ENCODE measurements around the gene CNR2.

DNA sequence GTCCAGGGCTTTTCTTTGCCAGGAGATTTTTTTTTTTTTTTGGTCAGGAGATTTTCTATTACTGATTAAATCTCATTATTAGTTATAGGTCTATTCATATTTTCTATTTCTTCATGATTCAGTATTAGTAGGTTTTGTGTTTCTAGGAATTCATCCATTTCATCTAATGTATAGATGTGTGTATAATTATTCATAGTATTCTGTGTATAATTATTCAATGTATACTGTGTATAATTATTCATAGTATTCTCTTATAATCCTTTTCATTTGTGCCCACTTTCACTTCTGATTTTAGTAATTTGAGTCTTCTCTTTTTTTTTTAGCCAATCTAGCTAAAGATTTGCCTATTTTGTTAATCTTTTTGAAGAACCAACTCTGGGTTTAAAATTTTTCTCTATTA is 34.2 kb upstream of the CNR2 start:
- TF ChIP-seq, protein P1, sequence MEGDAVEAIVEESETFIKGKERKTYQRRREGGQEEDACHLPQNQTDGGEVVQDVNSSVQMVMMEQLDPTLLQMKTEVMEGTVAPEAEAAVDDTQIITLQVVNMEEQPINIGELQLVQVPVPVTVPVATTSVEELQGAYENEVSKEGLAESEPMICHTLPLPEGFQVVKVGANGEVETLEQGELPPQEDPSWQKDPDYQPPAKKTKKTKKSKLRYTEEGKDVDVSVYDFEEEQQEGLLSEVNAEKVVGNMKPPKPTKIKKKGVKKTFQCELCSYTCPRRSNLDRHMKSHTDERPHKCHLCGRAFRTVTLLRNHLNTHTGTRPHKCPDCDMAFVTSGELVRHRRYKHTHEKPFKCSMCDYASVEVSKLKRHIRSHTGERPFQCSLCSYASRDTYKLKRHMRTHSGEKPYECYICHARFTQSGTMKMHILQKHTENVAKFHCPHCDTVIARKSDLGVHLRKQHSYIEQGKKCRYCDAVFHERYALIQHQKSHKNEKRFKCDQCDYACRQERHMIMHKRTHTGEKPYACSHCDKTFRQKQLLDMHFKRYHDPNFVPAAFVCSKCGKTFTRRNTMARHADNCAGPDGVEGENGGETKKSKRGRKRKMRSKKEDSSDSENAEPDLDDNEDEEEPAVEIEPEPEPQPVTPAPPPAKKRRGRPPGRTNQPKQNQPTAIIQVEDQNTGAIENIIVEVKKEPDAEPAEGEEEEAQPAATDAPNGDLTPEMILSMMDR (IDR thresholded peaks at IDR 0.05) = no peak
- TF ChIP-seq POLR2A (IDR thresholded peaks at IDR 0.05) = no peak
